RWPE1 (cell line): ENCODE results near the gene GAB4.
"Not testable (repeated sequence)": the region's sequence is repeated elsewhere in the genome, so short reads cannot be mapped to it uniquely, and the experiment has no call there.

ENCODE experiments used
- CTCF ChIA-PET: fragments of 350-600 bp; sonication (Branson Sonifier 250); formaldehyde crosslinking; extraction: SDS; loops from one replicate; lab custom pipeline; 2021; lab: Yijun Ruan, JAX
- POLR2A ChIA-PET: fragments of 400-600 bp; formaldehyde crosslinking; extraction: SDS; loops from one replicate; lab custom pipeline; 2020; ENCODE audit warnings: antibody characterized with exemption; ENCODE audit not compliant: low non-redundant PET; lab: Yijun Ruan, JAX
- DNase-seq: peaks from one replicate; pipeline ENCODE4 v3.0.0; 2012; ENCODE audit warnings: low spot score
- H3K27ac ChIP-seq: fragments of 450-650 bp; 2 replicates; pipeline ENCODE4 v1.5.1; 2017
- TF ChIP-seq, protein P1 (sequence below): fragments of 450-650 bp; conservative IDR thresholded peaks from 2 replicates; pipeline ENCODE4 v1.5.1; 2017; ENCODE audit warnings: low read depth, mild to moderate bottlenecking

The GAB4 gene

DNA sequence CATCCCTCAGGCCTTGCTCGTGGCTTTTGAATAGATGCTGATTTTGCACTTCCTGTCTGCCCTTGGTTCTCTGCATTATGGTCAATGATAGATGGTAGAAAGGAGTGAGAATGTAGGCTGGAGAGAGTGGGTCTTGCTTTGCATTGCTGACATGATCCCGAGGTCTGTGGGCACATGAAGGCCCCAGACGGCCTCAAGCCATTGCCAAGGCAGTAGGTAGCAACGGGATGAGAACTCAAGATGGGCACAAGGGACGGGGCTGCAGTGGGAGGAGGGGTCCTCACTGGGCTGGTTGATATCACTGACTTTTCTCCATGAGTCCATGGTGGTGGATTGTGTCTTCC is 54.0 kb downstream of the GAB4 start:
- TF ChIP-seq, protein P1, sequence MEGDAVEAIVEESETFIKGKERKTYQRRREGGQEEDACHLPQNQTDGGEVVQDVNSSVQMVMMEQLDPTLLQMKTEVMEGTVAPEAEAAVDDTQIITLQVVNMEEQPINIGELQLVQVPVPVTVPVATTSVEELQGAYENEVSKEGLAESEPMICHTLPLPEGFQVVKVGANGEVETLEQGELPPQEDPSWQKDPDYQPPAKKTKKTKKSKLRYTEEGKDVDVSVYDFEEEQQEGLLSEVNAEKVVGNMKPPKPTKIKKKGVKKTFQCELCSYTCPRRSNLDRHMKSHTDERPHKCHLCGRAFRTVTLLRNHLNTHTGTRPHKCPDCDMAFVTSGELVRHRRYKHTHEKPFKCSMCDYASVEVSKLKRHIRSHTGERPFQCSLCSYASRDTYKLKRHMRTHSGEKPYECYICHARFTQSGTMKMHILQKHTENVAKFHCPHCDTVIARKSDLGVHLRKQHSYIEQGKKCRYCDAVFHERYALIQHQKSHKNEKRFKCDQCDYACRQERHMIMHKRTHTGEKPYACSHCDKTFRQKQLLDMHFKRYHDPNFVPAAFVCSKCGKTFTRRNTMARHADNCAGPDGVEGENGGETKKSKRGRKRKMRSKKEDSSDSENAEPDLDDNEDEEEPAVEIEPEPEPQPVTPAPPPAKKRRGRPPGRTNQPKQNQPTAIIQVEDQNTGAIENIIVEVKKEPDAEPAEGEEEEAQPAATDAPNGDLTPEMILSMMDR = no peak
- ChIA-PET POLR2A (no interaction called here), CTCF (no interaction called here)
- no peak for DNase-seq
- H3K27ac ChIP-seq = no peak overlapping the region

GRCh38 chr22:16953206-16954059 is 54.6 kb downstream of the GAB4 start:
- CTCF ChIA-PET = interaction anchor here (0.6 kb wide), 1 partner anchor 225 kb away, joined by 3 read pairs; no protein-coding TSS in a partner anchor
- TF ChIP-seq, protein P1 = no peak
- no peak for DNase-seq
- no peak overlapping the region for H3K27ac ChIP-seq
- POLR2A ChIA-PET = no interaction called here

DNA sequence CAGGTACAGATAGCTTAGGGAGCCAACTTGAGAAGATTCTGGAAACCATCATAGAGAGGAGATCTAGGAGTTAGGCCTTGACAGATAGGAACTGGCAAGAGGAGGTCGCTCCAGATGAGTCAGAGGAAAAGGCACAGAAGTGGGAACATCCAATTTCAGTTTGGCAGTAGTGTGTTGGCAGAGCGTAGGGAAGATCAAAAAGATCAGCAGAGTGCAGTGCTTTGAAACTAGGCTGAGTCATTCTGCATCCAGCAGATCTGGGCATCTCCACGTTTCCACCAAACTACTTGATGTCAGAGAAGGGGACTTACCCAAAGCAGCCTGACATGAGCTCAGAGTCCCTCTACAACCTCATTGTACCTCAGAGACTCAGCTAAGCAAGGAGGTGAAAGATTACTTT is 58.5 kb downstream of the GAB4 start:
- POLR2A ChIA-PET = no interaction called here
- TF ChIP-seq, protein P1 = no peak
- H3K27ac ChIP-seq = no peak overlapping the region
- CTCF ChIA-PET = no interaction called here
- DNase-seq = no peak

DNA sequence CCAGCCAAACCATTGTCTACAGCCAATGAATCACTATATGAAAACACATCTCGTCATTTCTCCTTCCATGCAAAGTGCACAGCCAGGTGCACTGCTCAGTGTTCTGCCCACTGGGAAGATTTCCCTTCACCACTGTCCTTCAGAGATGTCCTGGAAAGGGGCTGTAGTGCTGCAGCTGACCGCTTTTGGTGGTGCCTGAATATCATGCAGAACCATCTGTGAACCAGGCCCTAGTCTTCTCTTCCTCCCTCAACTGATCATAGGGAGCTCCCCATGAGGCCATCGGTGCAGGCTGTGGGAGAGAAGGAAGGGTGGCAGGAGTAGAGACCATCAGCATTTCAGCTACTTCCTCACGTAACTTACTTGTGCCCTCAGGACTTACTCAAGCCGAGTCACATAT is 70.2 kb downstream of the GAB4 start:
- ChIA-PET CTCF (no interaction called here), POLR2A (no interaction called here)
- DNase-seq = no peak
- H3K27ac ChIP-seq = no peak overlapping the region
- TF ChIP-seq, protein P1 = no peak

DNA sequence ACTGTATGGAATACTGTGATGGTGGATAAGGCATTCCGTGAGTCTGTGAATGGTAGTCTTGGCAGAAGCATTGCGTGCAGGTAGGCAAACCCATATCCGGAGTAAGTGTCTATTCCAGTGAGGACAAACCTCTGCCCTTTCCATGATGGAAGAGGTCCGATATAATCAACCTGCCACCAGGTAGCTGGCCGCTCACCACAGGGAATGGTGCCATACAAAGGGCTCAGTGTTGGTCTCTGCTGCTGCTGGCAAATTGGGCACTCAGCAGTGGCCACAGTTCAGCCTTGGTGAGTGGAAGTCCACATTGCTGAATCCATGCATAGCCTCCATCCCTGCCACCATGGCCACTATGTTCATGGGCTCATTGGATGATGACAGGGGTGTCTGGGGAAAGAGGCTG is 70.8 kb downstream of the GAB4 start:
- H3K27ac ChIP-seq, CTCF ChIA-PET, DNase-seq, POLR2A ChIA-PET: not testable (repeated sequence)

DNA sequence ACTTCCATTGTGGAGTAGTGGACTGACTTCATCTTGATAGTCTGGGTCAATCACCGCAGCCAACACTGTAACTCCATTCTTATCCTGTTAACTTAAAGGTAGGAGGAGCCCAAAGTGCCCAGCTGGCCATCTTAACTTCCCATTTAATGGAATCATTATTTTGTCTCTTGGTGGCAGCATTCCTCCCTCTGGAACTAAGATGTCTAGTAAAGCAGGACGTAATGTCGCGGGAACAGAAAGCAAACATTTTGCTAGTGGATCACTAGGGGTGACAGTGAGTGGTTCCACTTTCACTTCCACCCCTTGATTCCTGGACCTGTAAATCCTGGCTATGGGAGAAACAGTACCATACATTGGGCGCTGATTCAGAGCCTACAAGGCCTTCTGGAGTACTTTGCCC is 71.4 kb downstream of the GAB4 start:
- DNase-seq = no peak
- ChIA-PET POLR2A (no interaction called here), CTCF (no interaction called here)
- TF ChIP-seq, protein P1 = no peak
- H3K27ac ChIP-seq = no peak overlapping the region

- POLR2A ChIA-PET = no interaction called here
- CTCF ChIA-PET = no interaction called here
- TF ChIP-seq, protein P1 = no peak
- DNase-seq = no peak
- H3K27ac ChIP-seq = no peak overlapping the region
Observed at GRCh38 chr22:16935209-16935608, 72.8 kb downstream of the GAB4 start.
